DND-41 (cell line): ENCODE measurements around the gene MMP28.

Source experiments
- ATAC-seq: fragments of 200-7000 bp; cut with Tn5 transposase; 3 replicates; pipeline ENCODE4 v1.9.1; 2021; ENCODE audit warnings: low read depth; ENCODE audit not compliant: insufficient read depth
- DNase-seq: peaks from one replicate; pipeline ENCODE4 v3.0.0-alpha.2; 2020
- H2AFZ ChIP-seq: 2 replicates; pipeline ENCODE4 v1.6.0; 2012; ENCODE audit warnings: low read depth, low read length
- H3K27ac ChIP-seq: 2 replicates; pipeline ENCODE4 v1.5.1; 2012; ENCODE audit warnings: low read length, inconsistent platforms
- H3K27me3 ChIP-seq: fragments of 200-600 bp; sonication (generic); 2 replicates; pipeline ENCODE4 v1.6.0; 2012; ENCODE audit warnings: low read length, mild to moderate bottlenecking, inconsistent platforms; ENCODE audit not compliant: insufficient read depth, poor library complexity
- H3K36me3 ChIP-seq: 2 replicates; pipeline ENCODE4 v1.5.1; 2012; ENCODE audit warnings: low read length, inconsistent platforms; ENCODE audit not compliant: insufficient read depth
- H3K4me1 ChIP-seq: 2 replicates; pipeline ENCODE4 v1.5.1; 2012; ENCODE audit warnings: mild to moderate bottlenecking, low read length; ENCODE audit not compliant: insufficient read depth
- H3K4me2 ChIP-seq: 2 replicates; pipeline ENCODE4 v1.6.0; 2012; ENCODE audit warnings: mild to moderate bottlenecking, moderate library complexity, low read length, inconsistent platforms; ENCODE audit not compliant: insufficient read depth
- H3K4me3 ChIP-seq, 2 experiments: fragments of 200-600 bp in 1 of 2; shearing (Covaris generic) in 1 of 2; 2 replicates each; pipeline ENCODE4 v1.5.1; 2012 to 2016; ENCODE audit warnings: inconsistent platforms in 2 of 2, low read length in 2 of 2, mild to moderate bottlenecking in 2 of 2, low read depth in 1 of 2, moderate library complexity in 1 of 2
- H3K79me2 ChIP-seq: 2 replicates; pipeline ENCODE4 v1.6.0; 2012; ENCODE audit warnings: low read length, inconsistent platforms; ENCODE audit not compliant: insufficient read depth
- H3K9ac ChIP-seq: 2 replicates; pipeline ENCODE4 v1.6.0; 2012; ENCODE audit warnings: low read depth, mild to moderate bottlenecking, inconsistent platforms, low read length, moderate library complexity
- H3K9me3 ChIP-seq: 2 replicates; pipeline ENCODE4 v1.5.1; 2012; ENCODE audit warnings: low read length, moderate library complexity, mild to moderate bottlenecking, inconsistent platforms; ENCODE audit not compliant: insufficient read depth, severe bottlenecking
- H4K20me1 ChIP-seq: 2 replicates; pipeline ENCODE4 v1.6.0; 2012; ENCODE audit warnings: low read length; ENCODE audit not compliant: insufficient read depth
- EZH2 ChIP-seq: IDR thresholded peaks from 3 replicates; pipeline ENCODE4 v1.6.1; 2012; ENCODE audit warnings: borderline replicate concordance, low read depth, mild to moderate bottlenecking, moderate library complexity, low read length, inconsistent platforms; ENCODE audit not compliant: severe bottlenecking
- TF ChIP-seq, protein P1 (sequence below): IDR thresholded peaks from 2 replicates; pipeline ENCODE4 v1.5.1; 2012; ENCODE audit warnings: borderline replicate concordance, low read length, moderate library complexity, mild to moderate bottlenecking; ENCODE audit not compliant: poor library complexity, severe bottlenecking; ENCODE audit errors: extremely low read depth

MMP28 gene

DNA sequence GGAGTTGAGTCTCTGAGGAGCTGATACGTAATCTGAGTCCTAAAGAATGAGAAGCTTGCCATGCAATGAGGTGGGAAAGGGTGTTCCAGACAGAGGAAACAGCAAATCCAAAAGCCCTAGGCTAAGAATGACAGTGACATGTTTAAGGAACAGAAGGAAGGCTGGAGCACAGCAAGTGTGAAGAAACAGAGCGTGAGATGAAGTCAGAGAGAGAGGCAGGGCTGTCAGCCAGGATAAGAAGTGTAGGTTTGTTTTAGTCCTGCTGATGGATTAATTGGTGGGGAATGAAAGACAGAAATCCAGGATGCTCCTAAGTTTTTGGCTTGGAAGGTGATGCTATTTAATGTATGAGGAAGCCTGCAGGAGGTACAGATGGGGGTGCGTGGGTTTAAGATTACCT is 14.5 kb downstream of the MMP28 start:
- no peak for ATAC-seq
- H3K27ac ChIP-seq, result no peak overlapping the region
- H3K36me3 ChIP-seq, result no peaks in the 10 kb centered on the region
- H3K79me2 ChIP-seq, result no peaks in the 10 kb centered on the region
- TF ChIP-seq, protein P1, sequence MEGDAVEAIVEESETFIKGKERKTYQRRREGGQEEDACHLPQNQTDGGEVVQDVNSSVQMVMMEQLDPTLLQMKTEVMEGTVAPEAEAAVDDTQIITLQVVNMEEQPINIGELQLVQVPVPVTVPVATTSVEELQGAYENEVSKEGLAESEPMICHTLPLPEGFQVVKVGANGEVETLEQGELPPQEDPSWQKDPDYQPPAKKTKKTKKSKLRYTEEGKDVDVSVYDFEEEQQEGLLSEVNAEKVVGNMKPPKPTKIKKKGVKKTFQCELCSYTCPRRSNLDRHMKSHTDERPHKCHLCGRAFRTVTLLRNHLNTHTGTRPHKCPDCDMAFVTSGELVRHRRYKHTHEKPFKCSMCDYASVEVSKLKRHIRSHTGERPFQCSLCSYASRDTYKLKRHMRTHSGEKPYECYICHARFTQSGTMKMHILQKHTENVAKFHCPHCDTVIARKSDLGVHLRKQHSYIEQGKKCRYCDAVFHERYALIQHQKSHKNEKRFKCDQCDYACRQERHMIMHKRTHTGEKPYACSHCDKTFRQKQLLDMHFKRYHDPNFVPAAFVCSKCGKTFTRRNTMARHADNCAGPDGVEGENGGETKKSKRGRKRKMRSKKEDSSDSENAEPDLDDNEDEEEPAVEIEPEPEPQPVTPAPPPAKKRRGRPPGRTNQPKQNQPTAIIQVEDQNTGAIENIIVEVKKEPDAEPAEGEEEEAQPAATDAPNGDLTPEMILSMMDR, result no peak
- no peak for TF ChIP-seq EZH2
- 0 out of 2 replicates have a peak, but pooled peaks cover 7% of the 10 kb centered on the region for H4K20me1 ChIP-seq
- H3K4me2 ChIP-seq, result no peak overlapping the region
- H3K4me3 ChIP-seq, result no peak overlapping the region
- no peak overlapping the region for H3K9ac ChIP-seq
- no peak for DNase-seq
- H3K27me3 ChIP-seq, result peaks cover 26% of the 10 kb centered on the region
- H2AFZ ChIP-seq, result no peak overlapping the region
- H3K4me1 ChIP-seq, result no peaks in the 10 kb centered on the region
- H3K9me3 ChIP-seq, result no peaks in the 10 kb centered on the region

DNA sequence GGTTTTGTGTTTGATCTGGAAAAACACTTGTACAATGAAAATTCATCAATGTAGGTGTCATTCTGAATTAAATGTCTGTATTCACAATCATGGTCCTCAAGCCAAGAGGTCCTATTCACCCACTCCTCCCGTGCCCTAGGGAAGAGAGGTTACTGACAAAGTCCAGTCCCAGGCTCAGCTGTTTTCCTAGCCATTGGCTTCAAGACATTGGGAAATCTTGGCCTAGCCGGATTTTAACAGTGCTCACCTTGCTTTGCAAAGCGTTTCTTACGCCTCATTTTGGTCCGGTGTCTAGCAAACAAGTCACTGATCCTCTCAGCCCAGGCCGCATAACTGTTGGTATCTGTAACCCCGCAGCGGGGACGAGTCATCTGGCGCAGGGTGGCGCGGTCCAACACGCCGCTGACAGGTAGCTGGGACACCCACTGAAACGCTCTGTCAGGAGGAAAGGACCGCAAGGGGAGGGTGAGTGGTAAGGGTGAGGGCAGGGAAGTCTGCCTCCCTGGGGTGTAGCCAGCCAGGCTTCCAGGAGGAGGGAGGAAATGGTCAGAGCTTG is 16.7 kb downstream of the MMP28 start:
- H3K27ac ChIP-seq, result no peak overlapping the region
- H3K4me3 ChIP-seq, result no peak overlapping the region
- no peak for TF ChIP-seq EZH2
- TF ChIP-seq, protein P1, result no peak
- no peaks in the 10 kb centered on the region for H3K79me2 ChIP-seq
- no peaks in the 10 kb centered on the region for H3K4me1 ChIP-seq
- H2AFZ ChIP-seq, result no peak overlapping the region
- ATAC-seq (no peak), DNase-seq (no peak)
- no peak overlapping the region for H3K9ac ChIP-seq
- H3K4me2 ChIP-seq, result no peak overlapping the region
- H4K20me1 ChIP-seq, result 0 out of 2 replicates have a peak, but pooled peaks cover 7% of the 10 kb centered on the region
- H3K9me3 ChIP-seq, result no peaks in the 10 kb centered on the region
- H3K36me3 ChIP-seq, result no peaks in the 10 kb centered on the region
- peaks cover 23% of the 10 kb centered on the region for H3K27me3 ChIP-seq

DNA sequence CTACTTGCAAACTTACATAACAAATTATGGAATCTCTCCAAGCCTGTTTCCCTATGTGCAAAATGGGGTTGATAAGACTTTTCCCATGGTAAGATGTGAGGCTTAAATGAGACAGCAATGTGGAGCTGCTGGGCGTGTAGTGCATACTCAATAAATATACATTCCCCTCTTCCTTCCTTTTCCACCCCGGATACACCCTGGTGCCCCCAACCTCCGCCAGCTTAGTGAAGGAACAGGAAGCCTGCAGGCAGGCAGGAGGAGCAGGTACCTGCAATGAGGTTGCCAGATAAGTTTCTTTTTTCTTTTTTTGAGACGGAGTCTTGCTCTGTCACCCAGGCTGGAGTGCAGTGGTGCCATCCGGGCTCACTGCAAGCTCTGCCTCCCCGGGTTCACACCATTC is 19.9 kb downstream of the MMP28 start:
- no peak overlapping the region for H3K27ac ChIP-seq
- H4K20me1 ChIP-seq, result 0 out of 2 replicates have a peak, but pooled peaks cover 7% of the 10 kb centered on the region
- ATAC-seq (no peak), DNase-seq (no peak)
- no peaks in the 10 kb centered on the region for H3K36me3 ChIP-seq
- H3K79me2 ChIP-seq, result no peaks in the 10 kb centered on the region
- TF ChIP-seq, protein P1, result no peak
- H3K9ac ChIP-seq, result no peak overlapping the region
- H3K4me1 ChIP-seq, result no peaks in the 10 kb centered on the region
- peaks cover 14% of the 10 kb centered on the region for H3K27me3 ChIP-seq
- no peak overlapping the region for H3K4me2 ChIP-seq
- H3K9me3 ChIP-seq, result no peaks in the 10 kb centered on the region
- H2AFZ ChIP-seq, result no peak overlapping the region
- no peak overlapping the region for H3K4me3 ChIP-seq

DNA sequence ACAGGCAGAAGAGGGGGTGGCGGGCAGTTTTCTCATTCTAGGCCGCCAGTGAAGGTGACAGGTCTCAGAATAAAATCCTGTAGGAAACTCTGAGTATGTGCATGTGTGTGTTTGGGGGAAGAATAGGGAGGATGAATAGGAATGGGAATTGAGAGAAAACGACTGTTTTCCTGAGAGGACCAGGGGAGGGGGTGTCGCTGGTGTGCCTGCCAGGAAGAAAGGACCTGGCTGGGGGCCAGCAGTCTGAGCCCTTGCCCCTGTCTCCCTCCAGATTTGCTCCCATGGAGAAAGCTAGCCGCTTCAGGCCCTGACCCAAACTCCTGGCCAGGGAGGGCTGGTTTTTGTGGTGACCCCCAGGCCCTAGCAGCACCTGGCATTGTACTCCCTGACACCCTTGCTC is 20.4 kb downstream of the MMP28 start:
- DNase-seq (no peak), ATAC-seq (no peak)
- no peak overlapping the region for H3K4me2 ChIP-seq
- no peaks in the 10 kb centered on the region for H3K36me3 ChIP-seq
- H3K9ac ChIP-seq, result no peak overlapping the region
- no peaks in the 10 kb centered on the region for H3K9me3 ChIP-seq
- peaks cover 14% of the 10 kb centered on the region for H3K27me3 ChIP-seq
- H3K79me2 ChIP-seq, result no peaks in the 10 kb centered on the region
- no peak overlapping the region for H3K4me3 ChIP-seq
- H2AFZ ChIP-seq, result no peak overlapping the region
- no peak overlapping the region for H3K27ac ChIP-seq
- TF ChIP-seq EZH2, result no peak
- TF ChIP-seq, protein P1, result no peak
- H4K20me1 ChIP-seq, result 0 out of 2 replicates have a peak, but pooled peaks cover 7% of the 10 kb centered on the region
- H3K4me1 ChIP-seq, result no peaks in the 10 kb centered on the region
